ENCODE measurements around the gene NPW.
"Not testable (repeated sequence)": the region's sequence is repeated elsewhere in the genome, so short reads cannot be mapped to it uniquely, and the experiment has no call there.

Gene NPW

GRCh38 chr16:2002406-2003230, 17.0 kb upstream of the NPW start:
- no peak for DNase-seq

- no peak for DNase-seq
Observed at GRCh38 chr16:2003231-2003826, 16.3 kb upstream of the NPW start.

GRCh38 chr16:2003827-2004641, 15.6 kb upstream of the NPW start:
- DNase-seq, result peak; percentile 65 to 93

GRCh38 chr16:2004795-2005517, 14.6 kb upstream of the NPW start:
- no peak for DNase-seq

GRCh38 chr16:2005646-2006045, 13.9 kb upstream of the NPW start:
- DNase-seq, result no peak

GRCh38 chr16:2006317-2006716, 13.3 kb upstream of the NPW start:
- DNase-seq, result no peak

- no peak for DNase-seq
Observed at GRCh38 chr16:2007081-2007836, 12.3 kb upstream of the NPW start.

- DNase-seq, result no peak
Observed at GRCh38 chr16:2008009-2008526, 11.5 kb upstream of the NPW start.

GRCh38 chr16:2008631-2009163, 10.9 kb upstream of the NPW start:
- no peak for DNase-seq

GRCh38 chr16:2009164-2009711, 10.3 kb upstream of the NPW start:
- no peak for DNase-seq

GRCh38 chr16:2009791-2010510, 9.6 kb upstream of the NPW start, which contains the start of gene ZNF598:
Gene ZNF598, minus strand, starts transcription at chr16:2009821.
- peak; percentile 18 to 82 for DNase-seq

GRCh38 chr16:2011726-2012125, 7.9 kb upstream of the NPW start:
- DNase-seq, result not testable (repeated sequence)

- DNase-seq, result no peak
Observed at GRCh38 chr16:2013527-2013926, 6.1 kb upstream of the NPW start.

GRCh38 chr16:2015117-2015946, 4.3 kb upstream of the NPW start:
- no peak for DNase-seq

- no peak for DNase-seq
Observed at GRCh38 chr16:2015947-2016208, 3.7 kb upstream of the NPW start.

GRCh38 chr16:2016407-2016922, 3.1 kb upstream of the NPW start:
- DNase-seq, result no peak

GRCh38 chr16:2019921-2020831, 591 bp downstream of the NPW start:
- no peak for DNase-seq

- DNase-seq, result peak in 1 of 2 experiments; percentile 50
Observed at GRCh38 chr16:2022723-2023091, 3.1 kb downstream of the NPW start.
